Suprapubic skin (tissue), 3 donors: ENCODE data around the gene MYH6.

Source experiments
- CTCF ChIP-seq, 2 donors: fragments of 200-600 bp in 1 of 2; fragments of 450-650 bp in 1 of 2; sonication (generic) in 1 of 2; IDR thresholded peaks; one replicate each; pipeline ENCODE4 v1.5.1; 2016 to 2019; ENCODE audit warnings: antibody characterized with exemption in 2 of 2, mild to moderate bottlenecking in 1 of 2, moderate library complexity in 1 of 2
- POLR2A ChIP-seq, 2 donors: fragments of 450-650 bp; IDR thresholded peaks; one replicate each; pipeline ENCODE4 v1.6.1; 2017; ENCODE audit warnings: antibody characterized with exemption in 2 of 2, mild to moderate bottlenecking in 2 of 2, moderate library complexity in 2 of 2

- TF ChIP-seq POLR2A (IDR thresholded peaks at IDR 0.05) (no peak), CTCF (IDR thresholded peaks at IDR 0.05) (no peak)
Observed at GRCh38 chr14:23399591-23399990, 8.5 kb downstream of the MYH6 start.
